ENCODE measurements around the gene KHDRBS2.

- TF ChIP-seq POLR2AphosphoS5 (IDR thresholded peaks at IDR 0.05) (no peak), CTCF (IDR thresholded peaks at IDR 0.05) (no peak)
Observed at GRCh38 chr6:62086047-62086446, 200.0 kb downstream of the KHDRBS2 start.

Measured in breast epithelium (tissue), 3 donors.